ENCODE results near the gene IGSF9B. TPM values are rescaled to one million over a fixed set of nuclear protein-coding genes. Genes with fewer than 3 reads are reported as not detected.

Gene IGSF9B
- total and polyA plus RNA-seq, 9 of the 15 experiments (the other 6 are each of a cell fraction or from before 2014, with no cell fraction given) = 0.09 TPM; not detected in 8

GRCh38 chr11:133939558-133939957 is 17.2 kb downstream of the IGSF9B start (continued):
- TF ChIP-seq ZNF318 (IDR thresholded peaks at IDR 0.05; ENCODE audit: borderline replicate concordance in 1 of 2, low read depth in 1 of 2) (no peak), ZC3H8 (IDR thresholded peaks at IDR 0.05) (no peak), XRCC5 (IDR thresholded peaks at IDR 0.05; ENCODE audit: low read depth, low read length) (no peak), RERE (CRISPR knock-in tag; IDR thresholded peaks at IDR 0.05; ENCODE audit: borderline replicate concordance) (no peak)
